Gastrocnemius medialis (tissue), 4 donors: ENCODE results near the gene PGGT1B.

ENCODE experiments used
- CTCF ChIP-seq, 5 experiments: fragments of 450-650 bp in 3 of 5; fragments of 200-600 bp in 2 of 5; sonication (generic) in 2 of 5; IDR thresholded peaks in 4 of 5; conservative IDR thresholded peaks in 1 of 5; 1 replicate in 4 of 5; 2 replicates in 1 of 5; pipeline ENCODE4 v1.5.1; 2016 to 2019; ENCODE audit warnings: antibody characterized with exemption in 5 of 5, mild to moderate bottlenecking in 3 of 5, moderate library complexity in 3 of 5
- POLR2A ChIP-seq, 2 donors: fragments of 450-650 bp; IDR thresholded peaks; one replicate each; pipeline ENCODE4 v1.6.1; 2017; ENCODE audit warnings: antibody characterized with exemption in 2 of 2, mild to moderate bottlenecking in 2 of 2, moderate library complexity in 2 of 2

GRCh38 chr5:115308815-115309214 lies 46.1 kb upstream of the PGGT1B start:
- TF ChIP-seq CTCF (IDR thresholded peaks at IDR 0.05 in 4 of 5, conservative IDR thresholded peaks at IDR 0.05 in 1 of 5): no peak
- no peak for TF ChIP-seq POLR2A (IDR thresholded peaks at IDR 0.05)
